HT-29 (cell line): ENCODE data around the gene WARS2. TPM values are rescaled to one million over a fixed set of nuclear protein-coding genes. Genes with fewer than 3 reads are reported as not detected.

Source experiments
- DNase-seq: peaks from one replicate; pipeline ENCODE4 v3.0.0-alpha.2; 2015; ENCODE audit warnings: low spot score
- total RNA-seq: library from RNA; depleted of rRNA; stranded (reverse); fragments of >200 nt; shearing (Covaris generic); gene quantifications from 2 replicates; pipeline ENCODE4 v1.2.3, GENCODE V29; 2014

Gene WARS2
- total RNA-seq, 1 experiment from 2014 or later: 13.1 TPM

GRCh38 chr1:119083980-119084379, 56.5 kb downstream of the WARS2 start:
- no peak for DNase-seq

GRCh38 chr1:119083479-119083878, 57.0 kb downstream of the WARS2 start:
- DNase-seq: no peak

- no peak for DNase-seq
Observed at GRCh38 chr1:119081700-119082099, 58.8 kb downstream of the WARS2 start.

GRCh38 chr1:119081267-119081666, 59.2 kb downstream of the WARS2 start:
- no peak for DNase-seq

GRCh38 chr1:119080586-119080985, 59.9 kb downstream of the WARS2 start:
- no peak for DNase-seq

- DNase-seq: no peak
Observed at GRCh38 chr1:119079881-119080280, 60.6 kb downstream of the WARS2 start.

- DNase-seq: no peak
Observed at GRCh38 chr1:119075614-119076013, 64.8 kb downstream of the WARS2 start.

- no peak for DNase-seq
Observed at GRCh38 chr1:119071321-119071720, 69.1 kb downstream of the WARS2 start.

GRCh38 chr1:119069682-119070081, 70.8 kb downstream of the WARS2 start:
- DNase-seq: no peak

GRCh38 chr1:119068427-119068826, 72.0 kb downstream of the WARS2 start:
- no peak for DNase-seq

GRCh38 chr1:119061700-119062099, 78.8 kb downstream of the WARS2 start:
- no peak for DNase-seq

GRCh38 chr1:119055568-119055967, 84.9 kb downstream of the WARS2 start:
- no peak for DNase-seq

- DNase-seq: no peak
Observed at GRCh38 chr1:119053917-119054316, 86.5 kb downstream of the WARS2 start.

- DNase-seq: no peak
Observed at GRCh38 chr1:119052267-119052666, 88.2 kb downstream of the WARS2 start.

- DNase-seq: no peak
Observed at GRCh38 chr1:119048624-119049404, 91.6 kb downstream of the WARS2 start.

- DNase-seq: no peak
Observed at GRCh38 chr1:119046785-119047438, 93.5 kb downstream of the WARS2 start.

- no peak for DNase-seq
Observed at GRCh38 chr1:119046429-119046784, 94.0 kb downstream of the WARS2 start.

GRCh38 chr1:119045096-119045746, 95.2 kb downstream of the WARS2 start:
- peak; percentile 38 for DNase-seq

- no peak for DNase-seq
Observed at GRCh38 chr1:119040906-119041305, 99.5 kb downstream of the WARS2 start.

GRCh38 chr1:119040489-119040888, 100.0 kb downstream of the WARS2 start:
- no peak for DNase-seq

GRCh38 chr1:119038363-119038762, 102.1 kb downstream of the WARS2 start:
- no peak for DNase-seq

GRCh38 chr1:119034359-119034758, 106.1 kb downstream of the WARS2 start:
- DNase-seq: no peak

- DNase-seq: no peak
Observed at GRCh38 chr1:119032986-119033385, 107.5 kb downstream of the WARS2 start.
